Panc1 (cell line): ENCODE data around the gene SYT11. TPM values are rescaled to one million over a fixed set of nuclear protein-coding genes. Genes with fewer than 3 reads are reported as not detected.

ENCODE experiments used
- ATAC-seq: fragments of 200-7000 bp; cut with Tn5 transposase; 2 replicates; pipeline ENCODE4 v1.9.1; 2020; ENCODE audit warnings: mild to moderate bottlenecking, moderate library complexity
- BruUV-seq: library from RNA; stranded (reverse); fragments of 400-500 nt; replicated peaks from 2 replicates; lab custom pipeline; 2021; lab: Mats Ljungman, UMichigan
- CTCF ChIA-PET: fragments of 300-600 bp; sonication (Branson Sonifier 250); formaldehyde crosslinking; loops from one replicate; lab custom pipeline; 2022; ENCODE audit warnings: antibody characterized with exemption; lab: Charles Lee
- POLR2A ChIA-PET: fragments of 300-600 bp; sonication (Branson Sonifier 250); formaldehyde crosslinking; loops from one replicate; lab custom pipeline; 2022; ENCODE audit warnings: antibody characterized with exemption; lab: Charles Lee
- DNase-seq: peaks from one replicate; pipeline ENCODE4 v3.0.0-alpha.2; 2010; ENCODE audit warnings: low read depth, low spot score
- H3K27ac ChIP-seq: 2 replicates; pipeline ENCODE4 v1.5.1; 2011; ENCODE audit warnings: mild to moderate bottlenecking, low read length, inconsistent platforms
- H3K27me3 ChIP-seq: fragments of 200-500 bp; sonication (Bioruptor generic); 2 replicates; pipeline ENCODE4 v1.6.0; 2014; ENCODE audit warnings: low read length, inconsistent platforms; ENCODE audit not compliant: control insufficient read depth, insufficient read depth
- H3K36me3 ChIP-seq: fragments of 200-500 bp; sonication (Bioruptor generic); 2 replicates; pipeline ENCODE4 v1.5.1; 2014; ENCODE audit warnings: inconsistent platforms, mild to moderate bottlenecking, low read length, moderate library complexity; ENCODE audit not compliant: control insufficient read depth, insufficient read depth
- H3K4me1 ChIP-seq: 2 replicates; pipeline ENCODE4 v1.5.1; 2011; ENCODE audit warnings: inconsistent platforms, mild to moderate bottlenecking, low read length, moderate library complexity; ENCODE audit not compliant: control insufficient read depth, insufficient read depth
- H3K4me3 ChIP-seq, 2 experiments: 2 replicates each; pipeline ENCODE4 v1.5.1; 2011 to 2012; ENCODE audit warnings: low read depth in 2 of 2, low read length in 2 of 2, mild to moderate bottlenecking in 2 of 2, inconsistent platforms in 1 of 2, moderate library complexity in 1 of 2
- H3K9me3 ChIP-seq: fragments of 200-500 bp; sonication (Bioruptor generic); 2 replicates; pipeline ENCODE4 v1.5.1; 2014; ENCODE audit warnings: low read depth, mild to moderate bottlenecking, inconsistent platforms, low read length, moderate library complexity; ENCODE audit not compliant: control insufficient read depth, insufficient read depth
- POLR2AphosphoS5 ChIP-seq: IDR thresholded peaks from 2 replicates; pipeline ENCODE4 v1.6.1; 2012; ENCODE audit warnings: mild to moderate bottlenecking, low read depth, low read length, moderate library complexity
- REST ChIP-seq, 2 experiments: IDR thresholded peaks; 2 replicates each; pipeline ENCODE4 v1.6.1; 2011 to 2012; ENCODE audit warnings: low read depth in 2 of 2, control low read depth in 1 of 2, low read length in 1 of 2, mild to moderate bottlenecking in 1 of 2, moderate library complexity in 1 of 2; ENCODE audit not compliant: insufficient read depth in 1 of 2
- SIN3A ChIP-seq: IDR thresholded peaks from 2 replicates; pipeline ENCODE4 v1.6.1; 2012; ENCODE audit warnings: low read depth, mild to moderate bottlenecking, low read length, moderate library complexity, borderline replicate concordance; ENCODE audit not compliant: insufficient read depth
- TCF7L2 ChIP-seq: IDR thresholded peaks from 2 replicates; pipeline ENCODE4 v1.6.1; 2011; ENCODE audit warnings: mild to moderate bottlenecking, low read depth, low read length, inconsistent platforms
- in situ Hi-C: cut with HindIII; loops from 2 replicates; pipeline ENCODE4 v1.10.0; 2016; ENCODE audit warnings: low sequenced_read_pairs, low pct_unique_long_range_greater_than_20kb
- intact Hi-C: fragments of 100-400 bp; cut with micrococcal nuclease; formaldehyde crosslinking; loops from one replicate; pipeline ENCODE4 v1.10.0; 2022; ENCODE audit not compliant: unreplicated experiment
- total RNA-seq: library from RNA; stranded (reverse); gene quantifications from one replicate; pipeline ENCODE4 v1.2.1, GENCODE V29; 2021; ENCODE audit not compliant: unreplicated experiment
- TF ChIP-seq, protein P1 (sequence below): fragments of 450-650 bp; IDR thresholded peaks from 2 replicates; pipeline ENCODE4 v1.5.1; 2017; ENCODE audit warnings: mild to moderate bottlenecking

SYT11 gene
- total RNA-seq, 1 experiment from 2014 or later: 4.0 TPM

DNA sequence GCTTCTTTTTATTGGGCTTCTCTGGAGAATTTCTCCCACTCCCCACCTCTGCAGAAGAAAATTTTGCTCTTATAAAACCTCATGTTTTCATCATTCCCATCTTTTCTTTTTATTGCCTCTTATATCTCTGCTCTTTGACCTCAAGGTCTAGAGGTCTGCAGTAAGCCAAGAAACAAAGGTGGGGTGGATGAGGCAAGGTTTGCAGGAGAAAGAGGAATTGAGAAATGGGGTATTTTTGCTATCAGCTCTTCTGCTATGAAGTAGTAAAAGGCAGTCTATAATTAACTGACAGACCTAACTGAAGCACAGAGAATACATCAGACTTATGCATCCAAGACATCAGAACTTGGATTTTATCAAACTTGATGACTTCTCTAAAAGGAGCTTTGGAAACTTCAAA is 22.9 kb downstream of the SYT11 start:
- intact Hi-C loops: no loop called here
- TF ChIP-seq, protein P1, sequence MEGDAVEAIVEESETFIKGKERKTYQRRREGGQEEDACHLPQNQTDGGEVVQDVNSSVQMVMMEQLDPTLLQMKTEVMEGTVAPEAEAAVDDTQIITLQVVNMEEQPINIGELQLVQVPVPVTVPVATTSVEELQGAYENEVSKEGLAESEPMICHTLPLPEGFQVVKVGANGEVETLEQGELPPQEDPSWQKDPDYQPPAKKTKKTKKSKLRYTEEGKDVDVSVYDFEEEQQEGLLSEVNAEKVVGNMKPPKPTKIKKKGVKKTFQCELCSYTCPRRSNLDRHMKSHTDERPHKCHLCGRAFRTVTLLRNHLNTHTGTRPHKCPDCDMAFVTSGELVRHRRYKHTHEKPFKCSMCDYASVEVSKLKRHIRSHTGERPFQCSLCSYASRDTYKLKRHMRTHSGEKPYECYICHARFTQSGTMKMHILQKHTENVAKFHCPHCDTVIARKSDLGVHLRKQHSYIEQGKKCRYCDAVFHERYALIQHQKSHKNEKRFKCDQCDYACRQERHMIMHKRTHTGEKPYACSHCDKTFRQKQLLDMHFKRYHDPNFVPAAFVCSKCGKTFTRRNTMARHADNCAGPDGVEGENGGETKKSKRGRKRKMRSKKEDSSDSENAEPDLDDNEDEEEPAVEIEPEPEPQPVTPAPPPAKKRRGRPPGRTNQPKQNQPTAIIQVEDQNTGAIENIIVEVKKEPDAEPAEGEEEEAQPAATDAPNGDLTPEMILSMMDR: no peak
- TF ChIP-seq REST (IDR thresholded peaks at IDR 0.05; ENCODE audit: insufficient read depth in 1 of 2, low read depth in 2 of 2, low read length in 1 of 2) (no peak), TCF7L2 (no peak), POLR2AphosphoS5 (no peak), SIN3A (no peak)
- H3K9me3 ChIP-seq: no peaks in the 10 kb centered on the region
- no peaks in the 10 kb centered on the region for H3K27me3 ChIP-seq
- ChIA-PET POLR2A (interaction anchor here (0.5 to 1.0 kb wide), 2 partner anchors 16 to 26 kb away, joined by 4 to 8 read pairs; no protein-coding TSS in a partner anchor), CTCF (no interaction called here)
- no TSS peak for BruUV-seq
- no peak overlapping the region for H3K4me3 ChIP-seq
- no peak overlapping the region for H3K27ac ChIP-seq
- no peaks in the 10 kb centered on the region for H3K4me1 ChIP-seq
- in situ Hi-C loops: no loop called here
- H3K36me3 ChIP-seq: no peaks in the 10 kb centered on the region
- DNase-seq: no peak
- no peak for ATAC-seq

DNA sequence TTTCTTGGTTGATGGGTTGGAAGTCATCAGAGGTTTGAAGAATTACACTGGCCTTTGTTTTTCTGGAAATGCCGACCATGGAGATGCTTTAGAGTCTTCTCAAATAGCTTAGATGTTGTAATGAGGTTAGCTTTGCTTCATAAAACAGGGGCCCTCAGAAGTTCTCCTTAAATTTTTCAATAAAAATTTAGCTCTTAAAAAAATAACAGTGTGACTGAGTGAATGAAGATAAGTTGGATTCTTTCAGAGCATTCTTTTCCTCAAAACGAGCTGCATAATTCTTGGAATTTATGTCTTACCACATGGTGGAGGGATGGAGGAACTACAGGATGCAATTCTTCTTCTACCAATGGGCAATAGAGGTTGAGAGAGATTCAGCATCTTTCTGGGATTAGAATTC is 23.4 kb downstream of the SYT11 start:
- POLR2A ChIA-PET: interaction anchor here (0.5 to 1.0 kb wide), 2 partner anchors 16 to 27 kb away, joined by 4 to 8 read pairs; no protein-coding TSS in a partner anchor
- BruUV-seq: no TSS peak
- CTCF ChIA-PET: no interaction called here

More for the DNA sequence above, 23.4 kb downstream of the SYT11 start:
- DNase-seq (no peak), ATAC-seq (no peak)
- no peak for TF ChIP-seq REST (IDR thresholded peaks at IDR 0.05; ENCODE audit: insufficient read depth in 1 of 2, low read depth in 2 of 2, low read length in 1 of 2)
- TF ChIP-seq POLR2AphosphoS5: no peak
- TF ChIP-seq SIN3A: no peak
- H3K27me3 ChIP-seq: no peaks in the 10 kb centered on the region
- in situ Hi-C loops (no loop called here), intact Hi-C loops (no loop called here)
- no peaks in the 10 kb centered on the region for H3K36me3 ChIP-seq
- no peak overlapping the region for H3K27ac ChIP-seq
- no peaks in the 10 kb centered on the region for H3K4me1 ChIP-seq
- H3K9me3 ChIP-seq: no peaks in the 10 kb centered on the region
- no peak overlapping the region for H3K4me3 ChIP-seq
